Activated T-cell treated with anti-CD3 and anti-CD28 coated beads for 24 hours (primary cell): ENCODE data around the gene CXCR6.

ENCODE experiments used
- DNase-seq: peaks from one replicate; pipeline ENCODE4 v3.0.0-alpha.2; 2020; ENCODE audit warnings: low read depth

The CXCR6 gene

DNA sequence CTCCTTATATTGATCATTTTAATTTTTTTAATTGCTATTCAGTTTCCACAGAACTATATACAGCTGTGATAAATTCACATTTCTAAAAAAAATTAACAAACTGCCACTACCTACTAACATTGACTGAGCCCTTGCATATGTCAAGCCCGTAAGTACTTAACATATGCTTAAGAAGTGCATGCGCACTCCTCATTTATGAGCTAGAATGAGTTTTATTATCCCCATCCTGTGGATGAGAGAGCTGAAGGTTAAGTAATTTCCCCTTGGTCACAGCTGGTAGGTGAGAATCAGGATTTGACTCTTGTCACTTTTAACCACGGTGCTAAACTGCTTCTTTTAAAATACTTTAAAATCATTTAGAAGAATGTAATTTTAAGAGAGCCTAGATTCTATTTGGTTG, 25.9 kb downstream of the CXCR6 start:
- no peak for DNase-seq

- no peak for DNase-seq
These were observed 26.7 kb downstream of the CXCR6 start for GRCh38 chr3:45969953-45970352.

- no peak for DNase-seq
These were observed 29.5 kb downstream of the CXCR6 start for GRCh38 chr3:45972534-45973402.

GRCh38 chr3:45974686-45975085, 31.4 kb downstream of the CXCR6 start:
- DNase-seq: no peak

DNA sequence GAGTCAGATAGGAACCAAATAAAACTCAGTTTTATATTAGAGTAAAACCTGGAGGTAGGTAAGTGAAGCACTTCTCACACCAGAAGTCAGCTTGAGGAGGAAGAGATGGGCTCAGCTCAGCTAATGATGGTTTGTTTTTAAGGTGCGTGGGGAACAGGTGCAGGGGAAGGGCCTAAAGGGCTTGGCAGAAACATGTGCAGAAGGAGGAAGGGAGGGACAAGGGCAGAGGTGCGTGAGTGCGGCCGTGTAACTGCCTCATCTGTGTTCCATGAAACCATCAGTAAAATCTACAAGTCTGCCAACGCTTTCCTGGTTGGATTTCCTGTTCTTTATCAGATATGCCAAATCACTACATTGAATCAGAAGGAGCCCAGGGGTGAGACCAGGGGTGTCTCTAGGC, 32.4 kb downstream of the CXCR6 start:
- DNase-seq: no peak

DNA sequence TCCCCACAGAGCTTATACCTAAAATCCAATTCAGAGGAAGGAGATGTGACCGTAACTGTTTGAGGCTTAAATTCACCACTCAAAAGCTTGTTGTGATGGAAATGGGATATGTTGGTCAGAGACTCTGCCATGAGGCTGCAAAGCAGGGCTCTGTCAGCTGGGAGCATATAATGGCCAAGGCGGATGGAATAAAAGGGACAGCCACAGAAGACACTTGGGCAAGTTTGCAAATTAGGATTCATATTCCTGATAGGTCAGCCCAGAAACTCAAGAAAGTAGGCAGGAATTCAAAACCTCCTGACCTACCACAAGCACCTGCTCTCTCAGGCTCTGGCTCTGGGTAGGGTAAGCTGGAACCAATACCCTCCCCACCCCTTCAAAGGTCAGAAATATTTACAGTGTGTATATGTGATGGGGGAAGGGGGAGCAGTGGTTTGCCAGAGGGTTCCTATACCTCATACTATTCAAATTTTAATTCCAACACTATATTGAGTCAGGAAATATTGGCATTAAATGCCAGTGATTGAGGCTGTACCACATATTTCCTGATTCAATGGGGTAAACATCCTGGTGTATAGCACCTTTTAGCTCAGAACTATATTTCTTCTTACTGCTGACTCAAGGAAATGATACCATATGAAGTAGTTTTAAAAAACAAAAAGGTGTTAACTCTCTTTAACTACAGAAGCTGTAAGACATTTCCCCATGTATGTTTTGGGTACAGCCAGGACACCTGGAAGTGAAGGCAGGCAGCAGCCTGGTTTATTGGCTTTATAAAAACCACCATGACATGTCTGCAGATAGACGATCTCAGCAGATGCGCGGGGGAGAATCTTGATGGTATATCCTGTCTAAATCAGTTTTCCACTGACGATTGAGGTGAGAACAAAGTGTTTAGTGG, 33.2 kb downstream of the CXCR6 start:
- no peak for DNase-seq

GRCh38 chr3:45978006-45978761, 34.9 kb downstream of the CXCR6 start:
- no peak for DNase-seq

DNA sequence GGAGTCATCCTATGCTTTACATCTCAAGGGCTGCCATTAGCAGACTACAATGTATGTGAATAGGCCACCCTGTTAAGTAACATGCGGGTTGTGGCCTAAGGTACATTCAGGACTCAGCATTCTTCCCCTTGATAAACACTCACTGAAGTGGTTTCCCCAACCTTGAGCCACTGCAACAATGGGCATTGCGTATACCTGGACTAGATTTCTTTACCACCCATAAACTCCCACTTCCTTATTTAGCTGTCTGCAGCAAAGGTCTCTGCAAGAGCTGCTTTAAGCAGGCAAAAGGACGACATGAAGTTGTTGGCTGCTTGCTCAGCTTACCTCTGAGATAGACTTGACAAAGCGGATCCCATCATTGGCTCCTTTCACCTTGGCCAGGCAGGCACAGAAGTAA, 36.1 kb downstream of the CXCR6 start:
- no peak for DNase-seq

DNA sequence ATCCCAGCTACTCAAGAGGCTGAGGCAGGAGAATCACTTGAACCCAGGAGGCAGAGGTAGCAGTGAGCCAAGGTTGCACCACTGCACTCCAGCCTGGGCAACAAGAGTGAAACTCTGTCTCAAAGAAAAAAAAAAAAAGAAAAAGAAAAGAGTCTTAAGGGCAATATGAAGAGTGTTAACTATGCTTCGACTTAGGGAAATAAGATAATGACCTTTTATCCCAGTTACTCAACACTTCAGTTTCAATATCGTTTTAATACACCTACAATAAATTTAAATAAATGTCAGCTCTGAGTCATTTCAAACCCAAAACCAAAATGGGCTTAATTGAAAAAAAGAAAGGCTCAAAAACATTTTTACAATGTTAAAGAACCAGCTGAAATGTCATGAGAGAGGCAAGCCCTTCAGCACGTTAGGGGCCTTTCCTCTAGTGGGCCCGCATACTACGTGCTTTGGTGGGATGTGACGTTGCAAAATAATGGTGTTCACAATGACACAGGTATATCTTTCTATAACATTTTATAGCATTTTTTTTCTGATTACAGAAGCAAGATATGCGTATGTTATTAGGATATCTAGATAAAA, 37.1 kb downstream of the CXCR6 start:
- DNase-seq: no peak

DNA sequence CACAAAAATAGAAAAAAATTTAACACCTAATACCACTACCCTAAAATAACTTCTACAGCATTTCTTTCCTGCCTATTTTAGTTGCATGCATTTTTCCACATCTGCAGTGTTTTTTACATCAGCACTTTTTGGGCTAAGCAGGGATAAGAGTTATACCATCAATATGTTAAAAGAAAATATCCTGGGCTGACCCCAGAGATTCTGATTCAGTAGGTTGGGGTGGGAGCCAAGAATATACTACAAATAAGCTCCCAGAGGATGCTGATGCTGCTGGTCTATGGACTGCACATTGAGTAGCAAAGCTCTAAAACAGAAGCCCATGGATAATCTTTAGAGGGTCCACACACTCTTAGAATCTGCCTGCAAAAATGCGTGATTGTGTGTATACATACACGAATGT, 37.6 kb downstream of the CXCR6 start:
- no peak for DNase-seq

DNA sequence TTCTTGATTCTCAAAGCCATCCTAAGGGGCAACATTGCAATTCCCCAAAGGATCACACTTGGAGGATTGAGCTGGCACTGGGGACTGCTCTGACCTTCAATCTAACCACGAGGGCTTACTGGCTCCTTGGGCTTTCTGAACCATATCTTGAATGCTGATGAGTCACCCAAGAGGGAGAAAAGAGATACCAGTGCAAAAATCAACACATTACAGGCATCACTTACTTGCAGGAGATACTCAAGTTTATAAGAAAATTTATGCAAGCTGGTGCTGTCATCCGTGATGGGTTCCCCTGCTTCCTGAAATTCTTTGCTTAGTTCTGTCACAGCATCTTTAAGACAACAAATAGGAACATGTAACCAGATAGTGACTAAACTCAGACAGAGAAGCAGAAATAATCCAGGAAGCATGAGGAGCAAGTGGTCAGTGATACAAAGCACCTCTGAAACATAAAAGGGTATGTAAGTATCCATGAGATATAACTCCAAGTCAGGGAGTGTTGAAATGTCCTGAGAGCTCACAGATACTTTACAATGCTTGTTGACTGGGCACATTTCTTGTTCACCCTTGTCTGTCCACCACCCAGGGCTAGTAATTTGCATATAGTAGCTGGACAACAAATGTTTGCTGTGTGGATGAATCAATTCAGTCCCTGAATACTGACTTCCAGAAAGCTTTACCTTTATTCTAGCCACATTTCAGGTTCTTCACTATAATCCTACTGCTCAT, 38.2 kb downstream of the CXCR6 start:
- no peak for DNase-seq

DNA sequence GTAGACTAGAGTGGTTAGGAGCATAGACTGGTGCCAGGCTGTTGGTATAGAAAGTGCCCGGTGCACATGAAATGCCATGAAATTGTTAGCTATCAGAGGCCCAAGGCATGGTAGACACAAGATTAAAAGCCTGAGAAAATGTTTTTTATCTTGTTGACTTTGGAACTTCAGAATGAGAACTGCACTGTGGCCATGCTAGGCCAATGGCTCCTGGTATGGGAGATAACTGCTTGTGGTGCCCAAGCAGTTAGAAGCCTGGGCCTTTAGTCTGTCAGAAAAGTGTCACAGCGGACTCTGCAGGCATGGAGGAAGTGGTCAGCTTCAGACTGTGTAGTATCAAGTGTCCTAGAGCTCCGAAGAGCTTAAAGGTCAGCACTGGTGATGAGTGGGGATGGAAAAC, 40.5 kb downstream of the CXCR6 start:
- no peak for DNase-seq

GRCh38 chr3:45984331-45985312, 41.4 kb downstream of the CXCR6 start:
- no peak for DNase-seq

DNA sequence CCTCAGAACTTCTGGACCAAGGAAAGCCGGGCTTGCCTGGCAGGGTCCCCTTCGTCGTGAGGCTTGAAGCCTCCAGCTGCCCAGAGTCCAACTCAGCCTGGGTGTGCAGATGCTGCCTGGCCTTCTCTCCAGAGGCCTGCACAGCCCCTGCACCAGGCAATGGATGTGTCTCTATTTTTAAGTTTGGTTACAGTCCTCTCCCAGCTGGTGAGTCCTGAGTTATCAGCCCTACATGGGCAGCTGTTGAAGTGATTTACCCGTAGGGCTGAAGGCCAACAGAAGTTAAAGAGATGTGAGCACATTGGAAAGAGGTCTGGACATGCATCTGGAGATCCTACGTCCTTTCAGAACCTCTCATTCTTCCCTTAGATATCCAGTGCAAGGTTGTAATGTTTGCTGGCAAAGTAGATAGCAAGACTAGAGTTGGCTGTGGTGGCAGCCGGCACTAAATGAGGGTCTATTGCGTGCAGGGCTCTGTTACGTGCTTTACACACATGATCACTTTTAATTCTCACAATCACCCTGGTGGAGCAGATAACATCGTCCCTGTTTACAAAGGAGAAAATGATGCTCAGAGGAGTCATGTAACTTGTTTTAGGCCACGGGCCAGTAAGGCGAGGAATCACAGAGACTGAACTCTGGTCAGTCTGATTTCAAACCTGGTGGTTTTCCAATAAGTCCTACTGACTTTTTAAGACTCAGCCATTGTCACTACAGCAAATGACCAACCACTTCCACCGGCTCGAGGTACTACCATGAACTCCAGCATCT, 42.5 kb downstream of the CXCR6 start:
- no peak for DNase-seq

DNA sequence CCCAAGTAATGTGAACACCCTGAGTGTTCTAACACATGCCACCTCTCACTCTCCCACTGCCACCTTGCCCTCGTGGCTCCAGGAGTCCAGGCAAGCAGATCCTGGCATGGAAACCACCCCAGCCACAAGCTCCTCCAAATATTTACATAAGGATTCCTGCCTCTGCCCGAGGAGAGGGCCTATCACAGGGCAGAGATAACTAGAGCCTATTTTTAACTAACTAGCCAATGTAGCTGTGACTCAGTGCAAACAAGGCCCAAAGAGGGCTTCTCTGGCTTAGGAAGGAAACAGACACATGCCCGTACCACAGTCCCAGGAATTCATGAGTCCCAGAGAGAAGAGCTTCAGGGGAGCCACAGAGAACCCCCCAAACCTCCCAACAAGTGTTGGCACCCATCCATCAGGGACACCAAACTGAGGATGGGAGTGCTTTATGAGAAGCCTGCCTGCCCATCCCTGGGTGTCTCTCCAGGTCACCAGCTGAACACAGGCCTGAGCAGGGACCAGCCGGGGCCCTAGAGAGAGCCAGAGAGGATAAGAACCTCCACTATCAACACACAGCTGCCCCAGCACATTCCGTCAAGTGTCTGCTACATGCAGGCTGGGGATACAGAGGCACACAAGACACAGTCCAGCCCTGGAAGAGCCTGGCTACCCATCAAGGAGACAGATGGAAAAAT, 43.2 kb downstream of the CXCR6 start:
- DNase-seq: no peak

DNA sequence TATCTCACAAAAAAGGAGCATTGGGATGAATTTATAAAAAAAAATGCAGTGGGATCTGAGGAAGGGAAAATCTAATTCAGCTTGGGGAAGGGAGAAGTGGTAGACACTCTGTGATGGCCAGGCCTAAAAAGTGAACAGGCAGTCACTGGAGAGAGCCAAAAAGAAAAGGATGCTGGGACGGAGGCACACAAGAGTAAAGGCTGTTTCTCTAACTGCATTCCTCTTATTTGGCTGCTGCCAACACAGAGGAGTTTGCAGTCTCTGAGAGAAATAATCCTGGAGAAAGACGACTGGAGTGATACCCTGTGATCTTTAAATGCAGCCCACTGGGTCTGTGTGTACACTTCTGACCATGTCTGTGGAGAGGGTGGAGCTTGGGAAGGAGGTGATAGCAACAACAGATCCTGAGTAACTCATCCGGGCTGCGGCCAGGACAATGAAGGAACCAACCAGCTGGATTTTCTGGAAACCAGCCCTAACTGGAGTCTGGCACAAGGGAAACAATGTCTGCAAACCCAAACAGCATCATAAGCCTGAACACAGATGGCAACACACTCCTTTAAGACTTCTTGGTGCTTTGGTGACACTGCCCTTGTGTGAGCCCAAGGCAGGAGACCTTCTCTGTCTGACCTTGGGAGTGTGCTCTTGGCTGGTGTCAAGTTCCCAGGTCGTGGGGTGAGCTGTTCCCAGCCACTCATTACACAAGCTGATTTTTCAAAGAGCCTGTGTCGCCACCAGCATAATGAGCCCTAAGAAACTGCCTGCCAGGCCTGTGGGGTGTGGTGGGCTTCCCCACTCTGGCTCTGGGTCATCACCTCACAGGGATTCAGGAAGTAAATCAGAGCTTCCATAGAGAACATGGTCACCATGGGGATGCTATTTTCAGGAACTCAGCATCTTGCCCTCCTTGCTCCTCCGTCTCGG, 44.4 kb downstream of the CXCR6 start:
- DNase-seq: no peak

DNA sequence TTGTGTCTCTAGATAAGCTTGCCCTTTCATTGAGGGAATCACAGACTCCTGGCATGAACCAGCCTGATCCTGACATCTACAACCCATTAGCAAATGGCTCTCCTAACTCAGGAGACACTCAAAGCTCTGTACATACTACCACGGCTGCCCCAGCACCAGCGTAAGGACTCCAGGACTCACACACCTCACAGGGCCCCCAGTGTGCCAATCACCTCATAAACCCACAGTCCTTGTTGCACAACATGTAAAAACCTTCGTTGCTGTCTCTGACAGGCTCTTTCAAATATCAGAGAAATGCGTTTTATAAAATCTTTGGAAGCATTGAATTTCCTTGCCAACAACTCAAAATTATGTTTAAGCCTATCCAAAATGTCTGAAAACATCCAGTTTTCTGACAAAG, 45.1 kb downstream of the CXCR6 start:
- DNase-seq: no peak

- no peak for DNase-seq
These were observed 45.5 kb downstream of the CXCR6 start for GRCh38 chr3:45988804-45989203.
